ENCODE measurements around the gene CDH24. TPM values are rescaled to one million over a fixed set of nuclear protein-coding genes. Genes with fewer than 3 reads are reported as not detected.
"Not testable (repeated sequence)": the region's sequence is repeated elsewhere in the genome, so short reads cannot be mapped to it uniquely, and the experiment has no call there.

Gene CDH24
- total and polyA plus RNA-seq, 2 donors (not counting 3 experiments of a cell fraction or from before 2014, with no cell fraction given): 21.7 to 52.9 TPM

- dilution Hi-C loops (cut with MboI; ENCODE audit: extremely low pct_ligation_motif_present, low sequenced_read_pairs) (no loop called here), intact Hi-C loops (cut with micrococcal nuclease) (no loop called here)
- no TSS peak for BruUV-seq (replicated peaks)
- Histone ChIP-seq H4K20me1 (replicated peaks; ENCODE audit: control insufficient read depth, extremely low read depth, insufficient read depth, low read length) (no peaks in the 10 kb centered on the region), H3K9me3 (replicated peaks; ENCODE audit: control insufficient read depth, insufficient read depth, low read length) (no peaks in the 10 kb centered on the region), H3K27me3 (ENCODE audit: control insufficient read depth in 2 of 2, insufficient read depth in 2 of 2, low read length in 2 of 2) (no peaks in the 10 kb centered on the region), H3K79me2 (ENCODE audit: control insufficient read depth, insufficient read depth, low read length) (no peaks in the 10 kb centered on the region), H3K27ac (ENCODE audit: insufficient read depth, low read depth, low read length) (no peak overlapping the region), H3K9me1 (replicated peaks; ENCODE audit: control insufficient read depth, extremely low read depth, insufficient read depth, low read length) (no peaks in the 10 kb centered on the region), H3K9ac (replicated peaks; ENCODE audit: extremely low read depth, insufficient read depth, low read length) (no peak overlapping the region), H3K4me3 (replicated peaks in 1 of 3; ENCODE audit: insufficient read depth in 1 of 3, low read depth in 1 of 3, low read length in 3 of 3) (no peak overlapping the region), H2AFZ (ENCODE audit: low read depth, low read length) (no peak overlapping the region), H3K4me2 (ENCODE audit: insufficient read depth, low read length) (no peak overlapping the region), H3K4me1 (ENCODE audit: control insufficient read depth, extremely low read depth, insufficient read depth, low read length) (no peaks in the 10 kb centered on the region), H3K36me3 (ENCODE audit: control insufficient read depth in 2 of 2, extremely low read depth in 1 of 2, insufficient read depth in 2 of 2, low read length in 2 of 2) (no peaks in the 10 kb centered on the region)
- no peak for FAIRE-seq
- TF ChIP-seq GATA2 (IDR thresholded peaks at IDR 0.05; ENCODE audit: insufficient read depth, insufficient read length, low read depth, low read length): no peak
- no peak for TF ChIP-seq CTCF (IDR thresholded peaks at IDR 0.05; ENCODE audit: extremely low read depth in 1 of 2, insufficient read depth in 1 of 2, low read depth in 1 of 2, low read length in 2 of 2)
- no peak for TF ChIP-seq POLR2AphosphoS5 (IDR thresholded peaks at IDR 0.05; ENCODE audit: insufficient read depth, low read depth, low read length)
- CTCF ChIA-PET: interaction anchor here (1.2 to 2.9 kb wide), 2 partner anchors 8 to 29 kb away, joined by 5 to 13 read pairs; no protein-coding TSS in a partner anchor
- POLR2A ChIA-PET: no interaction called here
- DNase-seq (ENCODE audit: low read depth, low spot score): no peak
Observed at GRCh38 chr14:23015618-23016017, 41.7 kb downstream of the CDH24 start.

- BruUV-seq (replicated peaks); H3K4me2 ChIP-seq (ENCODE audit: insufficient read depth, low read length); H3K27ac ChIP-seq (ENCODE audit: insufficient read depth, low read depth, low read length); H4K20me1 ChIP-seq (replicated peaks; ENCODE audit: control insufficient read depth, extremely low read depth, insufficient read depth, low read length); FAIRE-seq; H3K79me2 ChIP-seq (ENCODE audit: control insufficient read depth, insufficient read depth, low read length); H3K9me3 ChIP-seq (replicated peaks; ENCODE audit: control insufficient read depth, insufficient read depth, low read length); H3K9ac ChIP-seq (replicated peaks; ENCODE audit: extremely low read depth, insufficient read depth, low read length); H3K9me1 ChIP-seq (replicated peaks; ENCODE audit: control insufficient read depth, extremely low read depth, insufficient read depth, low read length); DNase-seq (ENCODE audit: low read depth, low spot score); H3K4me3 ChIP-seq (replicated peaks in 1 of 3; ENCODE audit: insufficient read depth in 1 of 3, low read depth in 1 of 3, low read length in 3 of 3); dilution Hi-C loops (cut with MboI; ENCODE audit: extremely low pct_ligation_motif_present, low sequenced_read_pairs); H3K27me3 ChIP-seq (ENCODE audit: control insufficient read depth in 2 of 2, insufficient read depth in 2 of 2, low read length in 2 of 2); H2AFZ ChIP-seq (ENCODE audit: low read depth, low read length); H3K36me3 ChIP-seq (ENCODE audit: control insufficient read depth in 2 of 2, extremely low read depth in 1 of 2, insufficient read depth in 2 of 2, low read length in 2 of 2); intact Hi-C loops (cut with micrococcal nuclease); POLR2A ChIA-PET: not testable (repeated sequence)
- CTCF ChIA-PET: interaction anchor here (1.3 to 5.5 kb wide), 3 partner anchors 19 to 44 kb away, joined by 4 to 27 read pairs (median 17); partner anchors contain the start of gene CDH24
- H3K4me1 ChIP-seq (ENCODE audit: control insufficient read depth, extremely low read depth, insufficient read depth, low read length): peaks cover 11% of the 10 kb centered on the region
Observed at GRCh38 chr14:23013749-23014054, 43.6 kb downstream of the CDH24 start.
